Eye (tissue), 1 donor: ENCODE data around the gene UNC79.

ENCODE experiments used
- DNase-seq: peaks from one replicate; pipeline ENCODE4 v3.0.0-alpha.2; 2015

The UNC79 gene

DNA sequence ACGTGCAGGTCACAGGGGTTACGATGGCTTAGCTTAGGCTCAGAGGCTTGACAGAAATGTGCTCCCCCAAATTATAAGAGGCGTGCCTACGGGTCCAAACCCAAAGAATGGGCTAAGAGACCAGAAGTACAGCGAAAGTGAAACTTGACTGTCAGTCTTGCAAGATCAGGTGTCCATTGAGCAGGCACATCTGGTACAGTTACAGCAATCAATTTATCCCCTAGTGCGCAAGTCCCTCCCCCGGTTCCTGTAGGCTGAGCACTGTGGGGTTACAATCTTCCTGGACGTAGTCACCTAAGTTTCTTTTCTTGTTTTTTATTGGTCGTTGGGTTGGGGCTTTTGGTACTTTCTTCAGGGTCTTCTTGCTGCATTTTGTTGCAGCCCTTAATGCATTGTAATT lies 134.2 kb downstream of the UNC79 start:
- DNase-seq: no peak

DNA sequence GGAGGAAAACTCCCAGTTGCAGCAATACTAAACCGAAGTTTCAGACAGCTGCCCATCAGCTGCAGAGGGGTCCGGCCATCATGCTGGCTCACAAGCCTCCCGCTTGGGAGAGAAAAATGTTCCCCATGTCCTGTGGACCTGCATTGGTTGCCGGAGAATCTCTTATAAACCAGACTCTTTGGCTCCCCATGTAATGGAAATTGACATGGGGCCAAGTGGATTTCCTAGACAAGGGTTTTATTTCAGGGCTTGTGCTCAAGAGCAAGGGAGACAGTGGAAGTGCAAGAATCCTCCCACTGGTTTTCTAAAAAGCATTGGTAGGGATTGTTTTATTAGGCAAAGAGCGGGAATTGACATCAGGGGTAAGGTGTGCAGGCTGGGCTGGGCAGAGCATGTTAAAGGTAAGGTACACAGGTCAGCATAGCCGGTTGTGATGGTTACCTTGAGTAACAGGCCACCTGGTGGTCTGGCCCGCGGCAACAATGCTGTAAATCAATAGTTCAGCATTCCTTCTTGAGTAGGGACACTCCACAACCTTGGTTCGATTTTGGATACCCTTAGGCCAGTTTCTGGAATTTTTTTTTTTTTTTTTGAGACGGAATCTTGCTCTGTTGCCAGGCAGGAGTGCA lies 135.4 kb downstream of the UNC79 start:
- DNase-seq: no peak

DNA sequence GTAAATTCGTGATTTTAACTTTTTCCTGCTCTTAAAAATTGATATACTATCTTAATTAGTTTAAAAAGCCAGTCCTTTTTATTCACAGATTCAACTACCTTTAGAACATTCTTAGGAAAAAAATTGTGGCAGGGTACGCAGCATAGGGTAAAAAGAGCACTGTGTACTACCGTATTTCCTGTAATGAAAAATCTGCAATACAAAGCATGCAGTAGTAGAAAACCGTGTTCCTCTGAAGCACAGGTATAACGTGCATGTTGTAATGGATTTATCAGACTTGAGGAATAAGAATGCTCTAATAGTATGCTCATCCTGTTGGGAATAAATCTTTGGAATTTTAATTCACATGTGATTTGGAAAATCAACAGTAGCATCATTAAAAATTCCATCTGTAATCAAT lies 140.5 kb downstream of the UNC79 start:
- DNase-seq: no peak

DNA sequence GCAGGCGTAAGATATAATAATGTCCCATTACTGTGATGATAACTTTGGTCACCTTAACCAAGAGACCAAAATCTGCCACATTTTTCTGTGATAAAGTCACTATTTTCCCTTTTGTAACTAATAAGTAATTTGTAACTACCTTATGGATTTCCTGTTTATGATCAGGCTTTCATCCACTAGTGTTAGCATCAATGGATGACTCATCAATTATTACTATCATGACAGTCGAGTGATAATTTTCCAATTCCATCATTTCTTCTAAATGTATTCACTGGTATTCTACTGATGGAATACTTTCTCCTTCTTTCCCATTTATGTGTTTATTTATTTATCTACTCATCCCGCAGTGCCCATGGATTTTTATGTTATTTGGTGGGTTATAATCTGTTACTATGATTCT lies 148.4 kb downstream of the UNC79 start:
- no peak for DNase-seq

DNA sequence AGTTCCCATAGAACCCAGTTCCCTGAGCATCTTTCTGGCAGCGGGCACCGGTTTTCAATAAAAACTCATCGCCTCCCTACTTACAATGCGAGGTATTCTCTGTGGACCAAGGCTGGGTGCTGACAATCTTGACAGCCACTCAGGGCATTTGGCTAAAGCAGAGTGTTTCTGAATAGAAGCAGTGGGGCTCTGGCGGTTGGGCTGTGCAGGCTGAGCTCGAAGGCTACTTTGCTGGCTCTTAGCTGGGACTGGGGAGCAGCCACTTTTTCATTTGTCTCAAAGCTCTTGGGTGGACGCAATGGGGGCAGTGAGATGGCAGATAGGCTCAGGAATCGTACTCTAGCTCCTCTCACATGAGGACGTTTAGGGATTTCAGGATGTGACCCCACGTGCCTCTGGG lies 151.8 kb downstream of the UNC79 start:
- DNase-seq: no peak

GRCh38 chr14:93587330-93587729 lies 156.6 kb downstream of the UNC79 start:
- DNase-seq: no peak

- no peak for DNase-seq
Measured at GRCh38 chr14:93591506-93591905, 160.8 kb downstream of the UNC79 start.

DNA sequence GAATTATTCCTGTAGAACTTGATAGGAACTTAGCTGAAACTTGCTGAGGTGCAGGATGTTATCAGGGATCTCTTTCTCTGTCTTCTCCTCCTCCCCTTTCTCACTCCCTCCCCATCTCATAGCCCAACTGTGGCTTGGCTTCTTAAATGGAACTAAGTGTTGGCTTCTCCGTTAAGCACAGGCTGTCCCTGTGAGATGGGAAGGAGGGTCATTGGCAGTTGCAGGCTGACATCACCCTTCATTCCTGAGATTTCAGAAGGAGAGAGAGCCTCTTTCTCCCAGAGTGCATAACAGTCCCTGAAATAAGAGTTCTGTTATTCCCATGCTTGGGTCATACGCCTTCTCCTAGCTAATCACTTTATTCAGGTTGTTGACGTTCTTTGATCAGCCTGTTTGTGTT lies 162.0 kb downstream of the UNC79 start:
- DNase-seq: no peak

- DNase-seq: peak; percentile 1
Measured at GRCh38 chr14:93606091-93606490, 175.4 kb downstream of the UNC79 start.

DNA sequence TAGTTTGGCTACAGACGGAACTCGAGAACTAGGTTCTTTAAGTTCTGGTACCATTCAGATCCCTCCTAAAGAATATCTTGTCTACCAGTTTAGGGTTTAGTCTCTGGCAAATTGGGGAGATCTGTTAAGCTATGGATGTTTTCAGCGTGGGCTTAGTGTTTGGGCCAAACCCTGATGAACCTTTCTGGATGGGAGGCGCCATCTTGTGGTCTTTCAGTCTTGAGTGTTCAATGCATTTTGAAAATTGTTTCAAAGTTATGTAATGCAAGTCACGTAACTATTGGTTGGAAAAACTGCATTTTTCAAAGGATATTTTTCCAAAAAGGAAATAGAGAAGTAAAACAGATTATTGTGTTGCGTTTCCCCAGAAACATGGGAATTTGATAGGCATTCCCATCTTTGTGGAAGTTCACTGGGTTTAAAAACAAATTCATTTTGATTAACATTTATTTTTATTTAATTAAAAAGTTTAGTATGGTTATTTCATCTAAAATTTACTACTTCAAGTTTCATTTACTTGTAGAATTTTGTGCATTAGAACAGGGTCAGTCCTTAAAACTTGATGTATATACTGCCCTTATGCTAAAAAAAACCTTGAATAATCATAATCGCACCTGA lies 188.5 kb downstream of the UNC79 start:
- peak; percentile 84 for DNase-seq

DNA sequence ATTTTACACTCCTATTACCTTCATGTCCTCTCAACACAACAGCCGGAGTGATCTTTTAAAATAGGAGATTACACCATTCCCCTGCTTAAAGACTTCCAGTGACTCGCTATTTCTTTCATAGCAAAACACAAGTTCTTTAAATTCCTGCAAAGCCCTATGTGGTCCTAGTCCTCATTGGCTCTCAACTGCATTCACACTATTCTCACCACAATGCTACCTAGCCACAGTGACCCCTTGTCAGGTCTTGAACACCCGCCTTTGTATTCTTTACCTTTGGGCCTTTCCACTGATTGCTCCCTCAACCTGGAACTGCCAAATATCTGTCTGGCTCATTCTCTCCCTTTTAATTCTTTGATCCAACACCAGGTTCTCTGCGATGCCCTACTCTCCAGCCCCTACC lies 197.3 kb downstream of the UNC79 start:
- no peak for DNase-seq

- DNase-seq: no peak
Measured at GRCh38 chr14:93629643-93630042, 198.9 kb downstream of the UNC79 start.

DNA sequence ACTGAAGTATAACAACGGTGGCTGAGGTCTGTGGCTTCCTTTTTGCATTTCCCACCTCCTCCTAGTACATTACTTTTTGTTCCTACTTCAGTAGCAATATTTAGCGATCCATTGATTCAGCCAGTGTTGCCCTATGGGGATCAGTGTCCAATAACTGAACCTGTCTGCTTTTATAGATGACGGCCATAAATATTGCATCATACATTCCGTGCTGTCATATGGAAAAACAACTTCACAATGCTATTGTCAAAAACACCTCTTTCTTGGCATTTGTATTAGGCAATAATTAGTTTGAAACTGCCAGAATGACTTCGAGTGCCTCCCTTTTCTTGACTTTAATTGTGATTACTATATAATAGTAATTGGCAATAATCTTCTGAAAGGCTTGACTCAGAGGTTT lies 208.1 kb downstream of the UNC79 start:
- DNase-seq: no peak

DNA sequence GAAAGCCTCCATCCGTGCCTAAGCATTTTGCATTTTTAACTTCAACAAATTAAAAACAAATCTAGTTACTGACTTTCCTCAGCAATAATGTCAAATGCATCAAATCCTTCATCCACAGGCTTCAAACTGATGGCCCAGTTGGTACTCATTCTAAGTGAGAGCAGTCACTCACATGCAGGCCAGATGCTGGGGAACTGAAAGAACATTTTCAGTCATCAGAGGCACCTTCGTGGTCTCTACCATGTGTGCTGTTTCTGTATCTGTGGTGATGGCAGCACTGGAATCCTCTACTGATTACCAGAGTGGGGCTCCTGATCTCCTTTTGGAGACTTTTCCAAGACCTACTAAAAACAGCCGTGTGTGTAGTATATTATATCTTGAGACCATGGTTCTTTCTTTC lies 212.4 kb downstream of the UNC79 start:
- DNase-seq: no peak

GRCh38 chr14:93643676-93644075 lies 212.9 kb downstream of the UNC79 start:
- DNase-seq: no peak

- DNase-seq: peak; percentile 4
Measured at GRCh38 chr14:93645200-93645599, 214.5 kb downstream of the UNC79 start.

- DNase-seq: peak; percentile 7
Measured at GRCh38 chr14:93648440-93649168, 217.9 kb downstream of the UNC79 start.

- DNase-seq: no peak
Measured at GRCh38 chr14:93654599-93654998, 223.9 kb downstream of the UNC79 start.

DNA sequence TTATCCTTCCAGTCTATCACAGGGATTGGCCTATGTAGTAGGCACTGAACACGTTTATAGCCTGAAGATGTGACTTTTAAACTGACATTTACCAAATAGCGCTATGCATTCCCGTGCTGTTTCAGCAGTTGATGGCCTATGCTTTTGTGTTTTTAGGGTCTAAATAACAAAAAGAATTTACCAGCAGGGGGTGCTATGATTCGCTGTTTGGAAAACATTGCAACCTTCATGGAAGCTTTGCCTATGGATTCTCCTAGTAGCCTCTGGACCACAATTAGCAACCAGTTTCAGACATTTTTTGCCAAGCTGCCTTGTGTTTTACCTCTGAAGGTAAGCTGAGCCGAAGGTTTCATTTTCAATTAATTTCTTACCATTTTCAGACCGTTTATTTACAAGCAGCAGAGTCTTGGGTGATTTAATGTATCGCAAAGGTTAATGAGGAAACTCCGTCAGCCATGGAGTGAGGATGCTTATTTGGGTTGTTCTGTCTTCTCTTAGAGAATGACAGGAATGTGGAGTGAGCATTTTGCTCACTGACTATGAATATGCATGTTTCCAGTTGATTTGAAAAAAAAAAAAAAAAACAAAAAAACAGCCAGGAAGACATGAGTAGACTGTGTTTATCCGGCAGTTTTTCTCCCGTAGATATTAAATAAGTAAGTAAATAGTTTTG lies 224.5 kb downstream of the UNC79 start:
- peak; percentile 95 for DNase-seq

DNA sequence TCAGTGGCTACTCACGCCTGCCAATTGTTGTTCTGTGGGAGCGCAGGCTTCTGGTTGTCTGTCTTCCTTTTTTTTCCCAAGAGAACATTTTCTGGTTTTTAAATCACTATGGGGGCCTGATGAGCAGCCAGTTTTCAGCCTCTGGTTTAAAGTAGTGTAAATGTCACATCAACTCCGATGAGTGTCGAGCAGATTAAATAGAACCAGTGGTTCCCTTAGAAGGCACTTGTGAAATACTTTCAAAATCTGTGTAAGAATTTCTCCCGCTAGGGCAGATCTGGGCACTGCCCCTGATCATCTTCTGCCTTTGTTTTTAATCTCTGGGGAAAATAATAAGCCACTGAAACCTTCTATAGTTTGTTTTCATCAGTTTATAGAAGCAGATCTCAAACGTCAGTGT lies 227.1 kb downstream of the UNC79 start:
- no peak for DNase-seq

DNA sequence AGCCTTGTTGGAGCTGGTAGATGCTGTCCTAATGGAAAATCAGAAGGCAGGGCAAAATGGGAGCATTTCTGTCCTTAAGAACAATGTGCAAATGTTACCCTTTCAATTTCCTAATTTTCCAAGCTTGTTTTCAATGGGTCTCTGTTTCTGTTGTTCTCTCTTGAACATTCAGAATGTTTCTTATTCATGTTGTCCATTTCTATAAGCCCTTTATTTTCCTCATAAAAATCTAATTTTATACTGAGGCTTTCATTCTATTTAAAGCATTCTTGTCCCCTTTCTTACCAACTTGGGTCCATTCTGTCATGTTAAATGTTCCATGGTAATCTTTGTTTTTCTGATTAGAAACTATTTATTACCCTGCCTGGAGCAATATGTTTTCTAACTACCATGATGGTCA lies 232.6 kb downstream of the UNC79 start:
- no peak for DNase-seq

GRCh38 chr14:93665169-93665568 lies 234.4 kb downstream of the UNC79 start:
- no peak for DNase-seq

DNA sequence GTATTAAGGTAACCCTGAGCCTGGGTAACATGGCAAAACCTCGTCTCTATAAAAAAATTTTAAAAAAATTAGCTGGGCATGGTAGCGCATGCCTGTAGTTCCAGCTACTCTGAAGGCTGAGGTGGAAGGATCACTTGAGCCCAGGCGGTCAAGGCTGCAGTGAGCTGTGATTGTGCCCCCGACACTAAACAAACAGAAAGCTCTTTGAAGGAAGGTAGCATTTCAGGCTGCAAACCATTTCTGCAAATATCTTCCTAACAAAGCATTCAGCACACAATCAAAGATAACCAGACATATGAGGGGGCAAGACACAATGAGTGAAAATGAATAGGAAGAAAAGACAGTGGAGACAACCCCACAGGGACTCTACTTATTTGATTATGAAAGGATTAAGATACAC lies 238.9 kb downstream of the UNC79 start:
- DNase-seq: no peak

DNA sequence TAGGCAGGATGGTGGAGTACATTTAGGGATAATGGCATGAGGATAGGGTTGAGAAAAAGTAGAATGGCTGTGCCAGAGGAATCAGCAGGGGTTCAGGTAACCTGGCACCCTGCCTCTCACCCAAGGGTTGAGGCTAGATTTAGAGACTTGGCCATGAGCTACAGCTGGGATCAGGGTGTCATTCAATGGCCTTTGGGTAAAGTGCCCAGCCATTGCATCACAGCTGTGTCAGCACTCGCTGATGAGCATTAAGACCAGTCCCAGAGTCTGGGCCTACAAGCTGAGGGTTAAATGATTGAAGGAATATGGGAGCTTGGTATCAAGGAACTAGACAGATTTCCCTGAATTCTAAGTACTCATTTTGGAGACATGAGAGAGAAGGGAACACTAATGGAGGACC lies 243.6 kb downstream of the UNC79 start:
- no peak for DNase-seq
